HG03060 (cell line): Measurements from ENCODE around the gene CAMLG.
"Not testable (repeated sequence)": the region's sequence is repeated elsewhere in the genome, so short reads cannot be mapped to it uniquely, and the experiment has no call there.

Experiments
- ATAC-seq: cut with Tn5 transposase; IDR thresholded peaks from one replicate; pipeline ENCODE4 v1.9.1; 2021; ENCODE audit warnings: low read depth, moderate number of reproducible peaks; ENCODE audit not compliant: unreplicated experiment

CAMLG gene

DNA sequence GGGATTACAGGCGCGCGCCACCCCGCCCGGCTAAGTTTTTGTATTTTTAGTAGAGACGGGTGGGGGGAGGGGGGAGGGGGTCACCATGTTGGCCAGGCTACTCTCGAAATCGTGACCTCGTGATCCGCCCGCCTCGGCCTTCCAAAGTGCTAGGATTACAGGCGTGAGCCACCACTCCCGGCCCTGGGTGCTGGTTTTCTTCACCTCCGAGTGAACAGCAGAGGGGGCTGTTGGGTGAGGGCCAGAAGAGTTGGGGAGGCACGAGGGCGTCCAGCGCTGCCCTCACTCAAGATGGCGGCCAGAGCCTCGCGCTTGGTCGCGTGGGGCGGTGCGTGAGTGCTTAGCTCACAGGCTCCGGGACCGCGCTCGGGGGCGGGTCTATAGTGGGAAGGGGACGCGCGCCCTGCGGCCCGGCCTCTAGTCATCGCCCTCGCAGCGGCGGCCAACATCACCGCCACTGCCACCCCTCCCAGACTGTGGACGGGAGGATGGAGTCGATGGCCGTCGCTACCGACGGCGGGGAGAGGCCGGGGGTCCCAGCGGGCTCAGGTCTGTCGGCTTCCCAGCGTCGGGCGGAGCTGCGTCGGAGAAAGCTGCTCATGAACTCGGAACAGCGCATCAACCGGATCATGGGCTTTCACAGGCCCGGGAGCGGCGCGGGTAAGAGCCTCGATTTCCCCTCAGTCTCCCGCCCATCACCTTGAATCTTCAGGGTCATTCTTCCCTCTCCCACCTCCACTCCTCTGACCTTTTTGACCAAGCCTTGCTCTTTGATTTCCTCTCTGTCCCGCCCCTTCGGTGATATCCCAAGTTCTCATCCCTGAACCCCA lies at the start of gene CAMLG:
TSS of gene CAMLG (plus strand) at position 416 of the 830 bp plus-strand sequence. CDS start at position 489, 73 bp downstream.
- ATAC-seq: peak; percentile 93

DNA sequence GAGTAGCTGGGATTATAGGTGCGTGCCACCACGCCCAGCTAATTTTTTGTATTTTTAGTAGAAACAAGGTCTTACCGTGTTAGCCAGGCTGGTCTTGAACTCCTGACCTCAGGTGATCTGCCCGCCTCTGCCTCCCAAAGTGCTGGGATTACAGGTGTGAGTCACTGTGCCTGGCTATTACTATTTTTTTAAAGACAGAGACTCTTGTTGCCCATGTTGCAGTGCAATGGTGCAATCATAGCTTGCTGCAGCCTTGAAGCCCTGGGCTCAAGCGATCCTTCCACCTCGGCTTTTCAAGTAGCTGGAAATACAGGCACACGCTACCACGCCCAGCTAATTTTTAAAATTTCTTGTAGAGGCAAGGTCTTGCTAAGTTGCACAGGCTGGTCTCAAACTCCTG lies 48.2 kb upstream of the CAMLG start:
- ATAC-seq: not testable (repeated sequence)

DNA sequence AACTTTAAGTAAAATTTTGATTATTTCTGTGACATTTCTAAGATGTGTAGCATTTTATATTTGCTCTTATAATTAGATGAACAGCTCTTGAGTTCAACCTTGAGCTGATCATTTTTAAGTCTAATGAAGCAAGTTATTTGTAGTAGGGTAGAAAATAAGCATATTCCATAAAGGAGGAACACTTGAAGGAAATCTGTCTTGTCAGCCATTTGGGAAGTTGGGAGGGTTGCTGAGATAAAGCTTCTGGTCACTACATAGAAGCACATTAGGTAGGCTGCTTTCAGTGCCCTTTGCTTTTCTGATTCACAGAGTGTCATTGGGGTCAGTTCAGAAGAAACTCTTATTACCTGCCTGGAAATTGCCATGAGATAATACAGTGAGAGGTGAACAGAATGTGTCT lies 45.6 kb upstream of the CAMLG start:
- no peak for ATAC-seq

DNA sequence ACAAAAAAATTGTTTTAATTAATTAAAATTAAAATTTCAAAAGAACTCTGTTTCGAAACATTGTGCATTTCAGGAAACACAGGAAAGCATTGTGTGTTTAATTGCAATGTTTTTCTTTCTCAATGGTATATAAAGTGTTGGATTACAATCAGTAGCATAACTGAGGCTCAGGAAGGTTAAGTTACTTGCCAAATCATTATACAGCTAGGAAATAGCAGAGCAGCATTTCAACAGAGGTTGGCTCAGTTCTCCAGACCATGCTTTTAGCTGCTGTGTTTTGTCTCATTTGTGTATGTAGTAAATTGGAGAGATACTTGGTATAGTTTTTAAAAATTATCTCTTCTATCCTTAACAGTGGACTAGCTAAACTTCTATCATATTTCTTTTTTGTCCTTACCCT lies 30.0 kb upstream of the CAMLG start:
- no peak for ATAC-seq

DNA sequence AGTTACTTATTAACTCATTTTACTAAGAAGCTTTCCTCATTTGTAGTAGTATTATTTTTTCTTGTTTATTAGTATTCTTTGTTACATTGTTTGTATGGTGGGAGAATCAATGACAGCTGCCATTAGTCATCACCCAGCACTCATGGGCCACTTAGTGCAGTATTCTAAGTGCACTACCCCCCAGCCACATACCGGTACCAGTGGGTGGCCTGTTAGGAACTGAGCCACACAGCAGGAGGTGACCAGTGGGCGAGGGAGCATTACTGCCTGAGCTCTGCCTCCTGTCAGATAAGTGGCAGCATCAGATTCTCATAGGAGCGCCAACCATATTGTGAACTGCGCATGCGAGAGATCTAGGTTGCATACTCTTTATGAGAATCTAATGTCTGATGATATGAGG lies 24.2 kb upstream of the CAMLG start:
- ATAC-seq: no peak

DNA sequence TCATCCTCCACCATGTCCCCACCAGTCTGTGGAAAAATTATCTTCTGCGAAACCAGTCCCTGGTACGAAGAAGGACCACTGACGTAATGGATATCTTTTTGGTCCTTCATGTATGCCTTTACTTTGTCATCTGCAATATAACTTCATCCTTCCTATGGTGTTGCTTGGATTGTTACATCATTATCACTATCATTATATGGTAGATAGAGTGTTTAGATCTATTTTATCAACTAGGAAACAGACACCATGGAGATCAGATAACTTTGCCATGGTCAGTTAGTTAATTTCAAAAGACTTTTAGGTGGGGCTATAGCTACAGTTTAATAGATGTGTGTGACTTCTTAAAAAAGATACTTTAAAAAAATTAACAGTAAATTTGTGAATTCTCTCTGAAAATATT lies 23.8 kb upstream of the CAMLG start:
- no peak for ATAC-seq

DNA sequence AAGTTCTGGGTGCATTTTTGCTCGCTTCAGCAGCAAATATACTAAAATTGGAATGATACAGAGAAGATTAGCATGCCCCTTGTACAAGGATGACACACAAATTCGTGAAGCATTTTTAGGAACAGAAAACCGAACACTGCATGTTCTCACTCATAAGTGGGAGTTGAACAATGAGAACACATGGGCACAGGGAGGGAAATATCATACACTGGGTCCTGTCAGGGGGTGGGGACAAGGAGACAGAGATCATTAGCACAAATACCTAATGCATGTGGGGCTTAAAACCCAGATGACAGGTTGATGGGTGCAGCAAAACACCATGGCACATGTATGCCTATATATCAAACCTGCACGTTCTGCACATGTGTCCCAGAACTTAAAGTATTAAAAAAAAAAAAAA lies 22.9 kb upstream of the CAMLG start:
- not testable (repeated sequence) for ATAC-seq

DNA sequence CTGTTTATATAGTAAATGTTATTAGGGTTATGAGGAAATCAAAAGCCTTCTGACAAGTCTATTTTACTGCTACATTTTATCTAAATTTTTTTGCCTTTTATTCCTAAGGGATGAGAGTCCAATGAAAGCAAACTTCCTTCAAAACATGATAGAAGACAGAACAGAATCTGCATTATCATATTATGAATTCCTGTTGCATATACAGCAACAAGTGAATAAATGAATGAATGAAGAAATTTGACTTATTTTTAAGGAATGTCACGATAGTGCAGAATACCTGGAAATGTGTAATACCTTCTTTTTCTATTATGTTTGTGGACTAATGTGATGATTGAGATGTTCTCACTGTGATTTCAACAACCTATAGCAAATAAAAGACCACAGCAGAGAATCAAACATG lies 13.5 kb upstream of the CAMLG start:
- no peak for ATAC-seq

DNA sequence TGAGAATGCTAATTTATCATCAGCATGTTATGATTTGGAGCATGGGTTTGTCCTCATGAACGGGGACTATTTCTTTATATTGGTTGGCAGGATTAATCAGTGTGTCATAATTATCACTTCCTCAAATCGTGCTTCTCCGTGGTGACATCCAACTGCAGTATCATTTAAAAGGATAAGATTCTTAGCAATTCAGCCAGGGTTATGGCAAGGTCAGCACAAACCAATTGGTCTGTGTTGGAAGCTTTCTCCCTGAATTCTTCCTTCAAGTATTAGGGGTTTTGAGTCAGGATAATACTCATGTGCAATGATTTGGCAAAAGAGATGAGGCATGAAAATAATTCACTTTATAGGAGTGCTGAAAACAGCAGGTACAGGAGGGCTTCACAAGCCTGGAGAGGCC lies 5.5 kb upstream of the CAMLG start:
- no peak for ATAC-seq

DNA sequence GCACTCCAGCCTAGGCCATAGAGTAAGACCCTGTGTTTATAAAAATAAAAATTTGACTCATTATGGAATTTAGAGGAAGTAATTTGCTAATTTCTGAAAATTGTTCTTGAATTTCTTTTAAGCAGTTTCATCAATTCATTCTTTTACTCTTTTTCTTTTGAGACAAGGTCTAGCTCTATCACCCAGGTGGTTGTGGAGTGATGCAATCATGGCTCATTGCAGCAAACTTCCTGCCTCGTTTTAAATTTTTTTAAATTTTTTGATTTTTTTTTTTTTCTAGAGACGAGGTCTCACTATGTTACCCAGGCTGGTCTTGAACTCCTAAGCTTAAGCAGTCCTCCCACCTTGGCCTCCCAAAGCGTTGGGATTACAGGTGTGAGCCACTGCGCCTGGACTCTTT lies 3.1 kb upstream of the CAMLG start:
- no peak for ATAC-seq

DNA sequence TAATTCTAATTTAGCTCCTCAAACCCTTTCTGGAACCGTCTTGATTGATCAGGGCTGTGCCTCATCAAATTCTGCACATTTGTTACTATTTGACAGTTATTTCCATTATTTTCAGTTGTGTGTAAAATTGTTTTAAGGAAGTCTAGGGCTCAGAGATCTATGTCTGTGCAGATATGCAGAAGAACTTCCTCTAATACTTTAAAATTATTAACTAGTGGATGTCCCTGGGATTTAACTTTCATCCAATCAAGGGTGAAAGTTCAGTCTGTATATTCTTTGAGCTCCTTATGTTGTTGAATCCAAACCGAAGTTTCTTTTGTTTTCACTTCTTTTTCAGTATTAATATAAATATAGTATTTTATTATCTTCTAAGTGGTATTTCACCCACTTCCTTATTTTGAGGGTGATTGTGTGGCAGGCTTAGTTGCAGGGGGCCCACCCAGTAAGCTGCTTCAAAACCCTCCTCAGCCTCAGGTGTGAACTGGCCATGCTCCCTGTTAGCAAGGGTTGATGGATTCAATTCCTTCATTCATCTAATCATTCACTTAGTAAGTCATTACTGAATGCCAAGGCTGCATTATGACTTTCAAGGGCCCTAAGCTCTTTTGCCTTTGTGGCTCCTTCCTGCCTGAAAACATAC lies 2.1 kb upstream of the CAMLG start:
- no peak for ATAC-seq

DNA sequence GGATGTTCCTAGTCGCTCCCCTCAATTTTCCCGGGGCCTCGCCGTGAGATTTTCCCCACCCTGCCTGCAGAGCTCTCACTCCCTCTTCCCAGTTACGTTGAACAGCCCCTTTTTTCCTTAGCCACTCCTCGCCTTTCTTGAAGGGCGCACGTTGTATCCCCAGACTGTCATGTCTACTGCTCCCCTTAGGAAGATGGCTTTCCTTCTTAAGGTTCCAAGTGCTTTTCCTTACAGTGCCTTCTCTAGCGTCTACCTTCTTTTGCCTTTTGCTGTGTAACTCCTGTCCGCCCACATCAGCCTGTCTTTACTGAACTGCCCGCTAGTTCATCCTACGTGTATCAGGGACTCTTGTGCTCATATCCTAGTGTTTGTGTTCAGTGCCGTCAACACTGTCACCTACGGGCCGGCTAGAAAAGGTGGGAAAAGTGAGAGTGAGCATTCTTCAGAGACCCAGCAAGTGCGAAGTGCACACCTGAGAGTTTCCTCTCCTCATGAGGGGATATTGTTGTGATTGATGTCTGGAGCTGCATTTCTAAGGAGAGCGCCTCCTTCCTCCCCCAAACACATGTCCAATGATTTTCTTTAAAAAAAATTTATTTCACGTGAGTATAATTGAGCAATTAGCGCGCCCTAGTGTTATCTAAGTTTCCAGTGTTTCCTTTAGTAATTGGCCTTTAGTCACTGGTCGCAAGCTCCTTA lies 764 bp downstream of the CAMLG start:
- ATAC-seq: no peak

DNA sequence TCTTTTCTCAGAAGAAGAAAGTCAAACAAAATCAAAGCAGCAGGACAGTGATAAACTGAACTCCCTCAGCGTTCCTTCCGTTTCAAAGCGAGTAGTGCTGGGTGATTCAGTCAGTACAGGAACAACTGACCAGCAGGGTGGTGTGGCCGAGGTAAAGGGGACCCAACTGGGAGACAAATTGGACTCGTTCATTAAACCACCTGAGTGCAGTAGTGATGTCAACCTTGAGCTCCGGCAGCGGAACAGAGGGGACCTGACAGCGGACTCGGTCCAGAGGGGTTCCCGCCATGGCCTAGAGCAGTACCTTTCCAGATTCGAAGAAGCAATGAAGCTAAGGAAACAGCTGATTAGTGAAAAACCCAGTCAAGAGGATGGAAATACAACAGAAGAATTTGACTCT lies 2.7 kb downstream of the CAMLG start:
- no peak for ATAC-seq

DNA sequence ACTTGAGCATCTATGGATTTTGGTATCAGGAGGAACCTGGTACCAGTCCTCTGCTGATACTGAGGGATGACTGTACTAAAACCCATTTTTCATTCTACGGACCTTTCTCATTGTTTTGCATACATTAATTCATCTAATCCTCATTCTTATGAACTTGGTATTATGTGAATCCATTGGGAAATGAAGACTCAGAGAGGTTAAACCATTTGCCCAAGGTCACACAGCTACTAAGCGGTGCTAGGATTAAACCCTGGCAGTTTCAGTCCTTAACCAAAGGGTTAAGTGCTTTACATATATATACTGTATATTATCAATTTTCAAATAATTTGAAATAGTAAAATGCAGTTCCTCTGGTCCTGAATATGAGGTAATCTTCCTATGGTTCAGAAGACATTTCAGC lies 3.8 kb downstream of the CAMLG start:
- ATAC-seq: no peak

DNA sequence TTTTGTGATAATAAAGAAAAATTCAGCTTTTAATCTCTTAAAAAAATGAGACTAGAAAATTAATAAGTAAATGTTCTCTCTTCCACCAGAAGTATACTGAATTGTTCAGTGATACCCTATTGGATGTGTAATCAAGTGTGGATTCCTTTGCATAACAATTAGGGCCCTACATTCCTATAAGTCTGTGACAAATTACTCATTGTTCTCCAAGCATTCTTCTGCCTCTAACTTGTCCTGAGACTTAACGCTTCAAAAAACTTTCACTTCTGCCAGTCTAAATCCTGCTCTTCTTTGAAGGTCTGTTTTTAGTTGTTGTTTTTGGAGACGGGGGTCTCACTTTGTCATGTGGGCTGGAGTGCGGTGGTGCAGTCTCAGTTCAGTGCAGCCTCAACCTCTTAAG lies 11.1 kb downstream of the CAMLG start:
- ATAC-seq: no peak

DNA sequence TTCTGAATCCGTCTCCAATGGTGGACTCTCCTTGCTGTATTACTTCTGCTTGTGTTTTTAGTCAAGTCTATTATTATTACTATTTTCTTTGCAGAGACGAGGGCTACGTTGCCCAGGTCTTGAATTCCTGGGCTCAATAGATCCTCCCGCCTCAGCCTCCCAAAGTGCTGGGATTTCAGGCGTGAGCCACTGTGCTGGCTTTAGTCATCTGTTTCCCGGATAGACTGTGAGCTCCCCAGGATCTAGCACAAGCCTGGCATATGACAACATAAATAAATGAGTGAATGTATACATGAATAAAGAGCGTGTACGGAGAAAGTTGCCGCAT lies 19.8 kb downstream of the CAMLG start:
- ATAC-seq: no peak

DNA sequence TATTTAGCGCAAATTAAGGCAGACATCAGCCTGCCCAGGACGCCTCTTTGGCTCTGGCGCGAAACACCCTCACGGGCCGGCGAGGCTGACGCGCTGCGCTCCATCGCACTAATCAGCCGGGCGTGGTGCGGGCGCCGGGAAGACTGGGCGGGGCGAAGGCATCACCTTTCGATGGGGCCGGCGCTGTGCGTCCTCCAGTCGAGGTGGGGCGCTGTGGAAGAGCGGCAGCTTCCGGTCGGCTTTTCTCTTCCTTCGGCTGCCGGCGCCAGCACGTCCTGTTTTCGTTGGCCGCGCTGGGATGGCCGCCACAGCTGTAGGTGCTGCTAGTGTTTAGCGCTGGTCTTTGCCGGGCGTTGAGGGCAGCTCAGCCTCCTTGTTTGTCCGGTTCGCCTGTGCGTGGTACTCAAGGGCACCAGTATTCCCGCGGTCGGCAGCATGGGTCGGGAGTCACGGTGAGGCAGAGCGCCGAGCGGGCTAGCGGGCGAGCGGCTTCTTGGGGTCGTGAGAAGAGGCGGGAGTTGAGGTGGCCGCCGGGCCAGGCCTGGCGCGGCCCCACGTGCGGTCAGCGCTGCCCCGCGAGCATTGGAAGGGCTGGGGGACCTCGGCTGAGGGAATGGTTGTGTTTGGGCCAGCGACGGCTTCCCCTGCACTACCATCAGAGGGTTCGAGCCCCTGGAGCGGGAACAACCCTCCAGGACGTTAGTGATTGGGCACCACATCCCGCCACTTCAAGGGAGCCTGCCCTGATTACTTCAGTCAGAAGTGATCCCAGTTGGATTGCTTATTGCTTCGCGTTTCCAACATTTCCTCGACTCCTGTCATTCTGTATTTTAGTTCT lies 20.4 kb downstream of the CAMLG start, which contains the start of gene DDX46:
TSS of gene DDX46 (plus strand) at position 276 of the 838 bp plus-strand sequence. CDS start at position 436, 160 bp downstream.
- peak; percentile 83 for ATAC-seq

DNA sequence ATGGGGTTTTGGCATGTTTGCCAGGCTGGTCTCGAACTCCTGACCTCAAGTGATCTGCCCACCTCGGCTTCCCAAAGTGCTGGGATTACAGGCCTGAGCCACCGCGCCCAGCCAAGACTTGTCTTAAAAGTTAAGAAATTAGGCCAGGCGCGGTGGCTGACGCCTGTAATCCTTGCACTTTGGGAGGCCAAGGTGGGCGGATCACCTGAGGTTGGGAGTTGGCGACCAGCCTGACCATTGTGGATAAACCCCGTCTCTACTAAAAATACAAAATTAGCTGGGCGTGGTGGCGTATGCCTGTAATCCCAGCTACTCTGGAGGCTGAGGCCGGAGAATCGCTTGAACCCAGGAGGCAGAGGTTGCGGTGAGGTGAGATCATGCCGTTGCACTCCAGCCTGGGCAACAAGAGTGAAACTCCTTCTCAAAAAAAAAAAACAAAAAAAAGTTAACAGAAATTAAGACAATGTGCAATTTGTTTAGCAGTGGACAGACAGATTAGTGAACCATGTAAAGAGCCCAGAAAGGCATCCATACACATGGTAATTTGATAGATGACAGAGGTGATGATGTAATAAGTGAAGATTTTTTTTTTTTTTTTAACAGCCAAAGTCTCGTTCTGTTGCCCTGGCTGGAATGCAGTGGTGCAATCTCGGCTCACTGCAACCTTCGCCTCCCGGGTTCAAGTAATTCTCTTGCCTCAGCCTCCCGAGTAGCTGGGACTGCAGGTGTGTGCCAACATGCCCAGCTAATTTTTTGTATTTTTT lies 29.4 kb downstream of the CAMLG start:
- ATAC-seq: not testable (repeated sequence)

DNA sequence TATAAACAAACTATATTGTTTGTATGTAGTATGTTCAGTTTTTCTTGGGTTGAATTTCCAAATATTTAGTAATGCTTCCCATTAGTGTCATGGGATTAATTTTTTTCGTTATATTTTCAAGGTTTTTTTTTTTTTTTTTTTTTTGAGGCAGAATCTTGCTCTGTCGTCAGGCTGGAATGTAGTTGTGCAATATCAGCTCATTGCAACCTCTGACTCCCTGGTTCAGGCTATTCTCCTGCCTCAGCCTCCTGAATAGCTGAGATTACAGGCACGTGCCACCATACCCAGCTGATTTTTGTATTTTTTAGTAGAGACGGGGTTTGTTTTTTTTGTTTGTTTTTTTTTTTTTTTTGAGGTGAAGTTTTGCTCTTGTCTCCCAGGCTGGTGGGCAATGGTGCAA lies 30.9 kb downstream of the CAMLG start:
- no peak for ATAC-seq
